Measurements from ENCODE around the gene ADGRF3. TPM values are rescaled to one million over a fixed set of nuclear protein-coding genes. Genes with fewer than 3 reads are reported as not detected.
"Not testable (repeated sequence)": the region's sequence is repeated elsewhere in the genome, so short reads cannot be mapped to it uniquely, and the experiment has no call there.

ADGRF3 gene
- total RNA-seq, 1 experiment from 2014 or later, result not detected

DNA sequence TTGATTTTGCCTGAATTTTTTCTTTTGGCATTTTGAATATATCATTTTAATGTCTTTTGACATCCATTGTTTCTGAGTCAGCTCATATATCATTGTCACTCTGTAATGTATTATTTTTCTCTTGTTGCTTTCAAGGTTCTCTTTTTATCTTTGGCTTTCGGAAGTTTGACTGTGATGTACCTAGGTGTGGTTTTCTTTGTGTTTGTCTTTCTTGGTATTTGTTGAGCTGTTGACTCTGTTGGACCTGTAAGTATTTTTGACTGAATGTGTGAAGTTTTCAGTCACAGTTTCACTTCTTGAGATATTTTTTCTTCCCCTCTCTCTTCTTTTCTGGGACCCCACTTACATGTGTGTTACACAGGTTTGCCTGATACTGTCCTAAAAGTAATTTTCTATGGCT is 30.2 kb upstream of the ADGRF3 start:
- Histone ChIP-seq H3K4me3 (ENCODE audit: low read depth in 2 of 2, low read length in 2 of 2) (no peak overlapping the region), H3K36me3 (ENCODE audit: control insufficient read depth, insufficient read depth, low read length) (peaks cover 4% of the 10 kb centered on the region; the same call in 1 of the 2 replicates), H3K4me1 (ENCODE audit: control insufficient read depth, insufficient read depth, low read length) (no peaks in the 10 kb centered on the region), H3K27me3 (ENCODE audit: control insufficient read depth, insufficient read depth, low read length) (no peaks in the 10 kb centered on the region), H3K9me3 (ENCODE audit: control insufficient read depth, insufficient read depth, low read depth, low read length) (no peaks in the 10 kb centered on the region), H3K27ac (ENCODE audit: low read length) (no peak overlapping the region)
- CTCF ChIA-PET, result no interaction called here
- DNase-seq (ENCODE audit: low read depth, low spot score) (no peak), ATAC-seq (no peak)
- no TSS peak for BruUV-seq (replicated peaks)
- in situ Hi-C loops (cut with HindIII; ENCODE audit: low pct_unique_long_range_greater_than_20kb, low sequenced_read_pairs), result no loop called here
- TF ChIP-seq, protein P1, sequence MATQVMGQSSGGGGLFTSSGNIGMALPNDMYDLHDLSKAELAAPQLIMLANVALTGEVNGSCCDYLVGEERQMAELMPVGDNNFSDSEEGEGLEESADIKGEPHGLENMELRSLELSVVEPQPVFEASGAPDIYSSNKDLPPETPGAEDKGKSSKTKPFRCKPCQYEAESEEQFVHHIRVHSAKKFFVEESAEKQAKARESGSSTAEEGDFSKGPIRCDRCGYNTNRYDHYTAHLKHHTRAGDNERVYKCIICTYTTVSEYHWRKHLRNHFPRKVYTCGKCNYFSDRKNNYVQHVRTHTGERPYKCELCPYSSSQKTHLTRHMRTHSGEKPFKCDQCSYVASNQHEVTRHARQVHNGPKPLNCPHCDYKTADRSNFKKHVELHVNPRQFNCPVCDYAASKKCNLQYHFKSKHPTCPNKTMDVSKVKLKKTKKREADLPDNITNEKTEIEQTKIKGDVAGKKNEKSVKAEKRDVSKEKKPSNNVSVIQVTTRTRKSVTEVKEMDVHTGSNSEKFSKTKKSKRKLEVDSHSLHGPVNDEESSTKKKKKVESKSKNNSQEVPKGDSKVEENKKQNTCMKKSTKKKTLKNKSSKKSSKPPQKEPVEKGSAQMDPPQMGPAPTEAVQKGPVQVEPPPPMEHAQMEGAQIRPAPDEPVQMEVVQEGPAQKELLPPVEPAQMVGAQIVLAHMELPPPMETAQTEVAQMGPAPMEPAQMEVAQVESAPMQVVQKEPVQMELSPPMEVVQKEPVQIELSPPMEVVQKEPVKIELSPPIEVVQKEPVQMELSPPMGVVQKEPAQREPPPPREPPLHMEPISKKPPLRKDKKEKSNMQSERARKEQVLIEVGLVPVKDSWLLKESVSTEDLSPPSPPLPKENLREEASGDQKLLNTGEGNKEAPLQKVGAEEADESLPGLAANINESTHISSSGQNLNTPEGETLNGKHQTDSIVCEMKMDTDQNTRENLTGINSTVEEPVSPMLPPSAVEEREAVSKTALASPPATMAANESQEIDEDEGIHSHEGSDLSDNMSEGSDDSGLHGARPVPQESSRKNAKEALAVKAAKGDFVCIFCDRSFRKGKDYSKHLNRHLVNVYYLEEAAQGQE (IDR thresholded peaks at IDR 0.05; ENCODE audit: insufficient read depth in 1 of 2, low read depth in 2 of 2, low read length in 1 of 2), result no peak
- TF ChIP-seq TCF7L2 (IDR thresholded peaks at IDR 0.05; ENCODE audit: low read depth, low read length) (no peak), SIN3A (IDR thresholded peaks at IDR 0.05; ENCODE audit: borderline replicate concordance, insufficient read depth, low read depth, low read length) (no peak), POLR2AphosphoS5 (IDR thresholded peaks at IDR 0.05; ENCODE audit: low read depth, low read length) (no peak)
- TF ChIP-seq, protein P2, sequence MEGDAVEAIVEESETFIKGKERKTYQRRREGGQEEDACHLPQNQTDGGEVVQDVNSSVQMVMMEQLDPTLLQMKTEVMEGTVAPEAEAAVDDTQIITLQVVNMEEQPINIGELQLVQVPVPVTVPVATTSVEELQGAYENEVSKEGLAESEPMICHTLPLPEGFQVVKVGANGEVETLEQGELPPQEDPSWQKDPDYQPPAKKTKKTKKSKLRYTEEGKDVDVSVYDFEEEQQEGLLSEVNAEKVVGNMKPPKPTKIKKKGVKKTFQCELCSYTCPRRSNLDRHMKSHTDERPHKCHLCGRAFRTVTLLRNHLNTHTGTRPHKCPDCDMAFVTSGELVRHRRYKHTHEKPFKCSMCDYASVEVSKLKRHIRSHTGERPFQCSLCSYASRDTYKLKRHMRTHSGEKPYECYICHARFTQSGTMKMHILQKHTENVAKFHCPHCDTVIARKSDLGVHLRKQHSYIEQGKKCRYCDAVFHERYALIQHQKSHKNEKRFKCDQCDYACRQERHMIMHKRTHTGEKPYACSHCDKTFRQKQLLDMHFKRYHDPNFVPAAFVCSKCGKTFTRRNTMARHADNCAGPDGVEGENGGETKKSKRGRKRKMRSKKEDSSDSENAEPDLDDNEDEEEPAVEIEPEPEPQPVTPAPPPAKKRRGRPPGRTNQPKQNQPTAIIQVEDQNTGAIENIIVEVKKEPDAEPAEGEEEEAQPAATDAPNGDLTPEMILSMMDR (IDR thresholded peaks at IDR 0.05), result no peak
- POLR2A ChIA-PET, result interaction anchor here (0.6 kb wide), 1 partner anchor 662 kb away, joined by 6 read pairs; no protein-coding TSS in a partner anchor
- intact Hi-C loops (cut with micrococcal nuclease; ENCODE audit: unreplicated experiment), result no loop called here

DNA sequence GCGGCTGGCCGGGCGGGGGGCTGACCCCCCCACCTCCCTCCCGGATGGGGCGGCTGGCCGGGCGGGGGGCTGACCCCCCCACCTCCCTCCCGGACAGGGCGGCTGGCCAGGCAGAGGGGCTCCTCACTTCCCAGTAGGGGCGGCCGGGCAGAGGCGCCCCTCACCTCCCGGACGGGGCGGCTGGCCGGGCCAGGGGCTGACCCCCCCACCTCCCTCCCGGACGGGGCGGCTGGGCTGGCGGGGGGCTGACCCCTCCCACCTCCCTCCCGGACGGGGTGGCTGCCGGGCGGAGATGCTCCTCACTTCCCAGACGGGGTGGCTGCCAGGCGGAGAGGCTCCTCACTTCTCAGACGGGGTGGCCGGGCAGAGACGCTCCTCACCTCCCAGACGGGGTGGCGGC is 24.3 kb upstream of the ADGRF3 start:
- DNase-seq (ENCODE audit: low read depth, low spot score); BruUV-seq (replicated peaks); H3K4me1 ChIP-seq (ENCODE audit: control insufficient read depth, insufficient read depth, low read length); intact Hi-C loops (cut with micrococcal nuclease; ENCODE audit: unreplicated experiment); CTCF ChIA-PET; H3K27ac ChIP-seq (ENCODE audit: low read length); H3K27me3 ChIP-seq (ENCODE audit: control insufficient read depth, insufficient read depth, low read length); H3K4me3 ChIP-seq (ENCODE audit: low read depth in 2 of 2, low read length in 2 of 2); H3K9me3 ChIP-seq (ENCODE audit: control insufficient read depth, insufficient read depth, low read depth, low read length); in situ Hi-C loops (cut with HindIII; ENCODE audit: low pct_unique_long_range_greater_than_20kb, low sequenced_read_pairs); POLR2A ChIA-PET; ATAC-seq; H3K36me3 ChIP-seq (ENCODE audit: control insufficient read depth, insufficient read depth, low read length): not testable (repeated sequence)

DNA sequence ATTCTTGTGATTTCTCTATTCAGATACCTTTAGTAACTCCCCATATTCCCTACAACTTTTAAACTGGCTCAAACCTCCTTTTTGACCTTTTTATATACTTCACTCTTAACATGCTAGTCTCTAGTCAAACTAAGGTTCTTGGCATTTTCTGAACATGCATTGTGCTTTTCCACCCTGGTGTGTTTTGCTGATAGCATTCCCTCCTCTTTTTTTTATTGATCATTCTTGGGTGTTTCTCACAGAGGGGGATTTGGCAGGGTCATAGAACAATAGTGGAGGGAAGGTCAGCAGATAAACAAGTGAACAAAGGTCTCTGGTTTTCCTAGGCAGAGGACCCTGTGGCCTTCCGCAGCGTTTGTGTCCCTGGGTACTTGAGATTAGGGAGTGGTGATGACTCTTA is 23.1 kb upstream of the ADGRF3 start:
- CTCF ChIA-PET; intact Hi-C loops (cut with micrococcal nuclease; ENCODE audit: unreplicated experiment); in situ Hi-C loops (cut with HindIII; ENCODE audit: low pct_unique_long_range_greater_than_20kb, low sequenced_read_pairs); POLR2A ChIA-PET; H3K27ac ChIP-seq (ENCODE audit: low read length); ATAC-seq; H3K27me3 ChIP-seq (ENCODE audit: control insufficient read depth, insufficient read depth, low read length); BruUV-seq (replicated peaks); H3K4me3 ChIP-seq (ENCODE audit: low read depth in 2 of 2, low read length in 2 of 2); H3K9me3 ChIP-seq (ENCODE audit: control insufficient read depth, insufficient read depth, low read depth, low read length); H3K36me3 ChIP-seq (ENCODE audit: control insufficient read depth, insufficient read depth, low read length); DNase-seq (ENCODE audit: low read depth, low spot score); H3K4me1 ChIP-seq (ENCODE audit: control insufficient read depth, insufficient read depth, low read length): not testable (repeated sequence)
